Measurements from ENCODE around the gene TMF1. TPM values are rescaled to one million over a fixed set of nuclear protein-coding genes. Genes with fewer than 3 reads are reported as not detected.

Gene TMF1
- total and polyA plus RNA-seq, 2 of the 8 experiments (the other 6 are each of a cell fraction or from before 2014, with no cell fraction given): 1.4 to 18.3 TPM

DNA sequence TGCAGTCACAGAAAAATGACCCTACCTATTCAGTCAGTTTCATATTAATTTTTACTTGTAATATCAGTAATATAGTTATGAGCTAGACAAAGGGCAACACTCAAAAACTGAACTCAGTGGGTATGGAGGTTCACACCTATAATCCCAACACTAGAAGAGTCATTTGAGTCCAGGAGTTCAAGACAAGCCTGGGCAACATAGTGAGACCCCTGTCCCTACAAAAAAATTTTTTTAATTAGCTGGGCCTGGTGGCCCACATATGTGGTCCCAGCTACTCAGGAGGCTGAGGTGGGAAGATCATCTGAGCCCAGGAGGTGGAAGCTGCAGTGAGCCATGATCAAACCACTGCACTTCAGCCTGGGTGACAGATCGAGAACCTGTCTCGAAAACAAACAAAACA lies 3.1 kb downstream of the TMF1 start:
- no peaks in the 10 kb centered on the region for H3K27me3 ChIP-seq (replicated peaks in 1 of 4; ENCODE audit: control insufficient read depth in 3 of 4, extremely low read depth in 1 of 4, insufficient read depth in 3 of 4, low read length in 3 of 4)
- H3K56ac ChIP-seq (replicated peaks; ENCODE audit: insufficient read length, low read depth, low read length): no peak overlapping the region
- H2BK120ac ChIP-seq (replicated peaks; ENCODE audit: low read depth, low read length): no peak overlapping the region
- no peak overlapping the region for H3K27ac ChIP-seq (ENCODE audit: low read depth, low read length)
- H3K79me1 ChIP-seq (ENCODE audit: low read depth, low read length): no peaks in the 10 kb centered on the region
- TF ChIP-seq ASH2L (IDR thresholded peaks at IDR 0.05; ENCODE audit: low read length): no peak
- TF ChIP-seq TBP (IDR thresholded peaks at IDR 0.05; ENCODE audit: low read depth, low read length): no peak
- no peak overlapping the region for H2BK5ac ChIP-seq (ENCODE audit: low read depth, low read length)
- H3K79me2 ChIP-seq (ENCODE audit: control insufficient read depth in 1 of 2, insufficient read depth in 2 of 2, low read length in 2 of 2): peaks cover 0 to 22% of the 10 kb centered on the region in 2 experiments; a peak in 2 of 4 replicates
- no peak for FAIRE-seq
- no peak overlapping the region for H2BK12ac ChIP-seq (ENCODE audit: low read depth, low read length)
- no peak overlapping the region for H4K8ac ChIP-seq (ENCODE audit: extremely low read depth, insufficient read depth, low read length)
- WGBS, 2 experiments (ENCODE audit: extremely low coverage in 1 of 2, insufficient coverage in 1 of 2, insufficient read length in 1 of 2, insufficient replicate concordance in 2 of 2, low coverage in 1 of 2, low lambda C conversion rate in 2 of 2, missing lambda C conversion rate in 1 of 2): 83% methylated on average over 2 of the region's 2 CpGs; no CpG with 5 or more reads in 1 of the 2 experiments
- CTCF ChIA-PET (ENCODE audit: partially characterized antibody): no interaction called here
- H3K4me2 ChIP-seq (ENCODE audit: insufficient read depth in 1 of 2, low read depth in 2 of 2, low read length in 2 of 2): no peak overlapping the region
- H3K18ac ChIP-seq (ENCODE audit: extremely low read depth, low read length): no peak overlapping the region
- H3K14ac ChIP-seq (ENCODE audit: insufficient read length): no peak overlapping the region
- no peak overlapping the region for H4K91ac ChIP-seq (replicated peaks; ENCODE audit: insufficient read length, low read length)
- no peak overlapping the region for H3K23ac ChIP-seq (ENCODE audit: insufficient read length)
- no peak overlapping the region for H2BK15ac ChIP-seq (ENCODE audit: low read length)
- no peak overlapping the region for H3K4ac ChIP-seq (replicated peaks; ENCODE audit: insufficient read length, low read depth, low read length)
- no peak overlapping the region for H3K4me3 ChIP-seq (ENCODE audit: extremely low read depth in 1 of 4, insufficient read depth in 2 of 4, low read depth in 3 of 4, low read length in 4 of 4)
- H4K20me1 ChIP-seq (replicated peaks in 1 of 2; ENCODE audit: control insufficient read depth in 1 of 2, insufficient read depth in 2 of 2, low read length in 2 of 2): no peaks in the 10 kb centered on the region
- H3K9ac ChIP-seq (replicated peaks in 1 of 4; ENCODE audit: extremely low read depth in 1 of 4, low read depth in 3 of 4, low read length in 3 of 4): no peak overlapping the region
- H2AFZ ChIP-seq (ENCODE audit: low read length): no peak overlapping the region
- peaks cover 3 to 24% (median 7%) of the 10 kb centered on the region in 4 experiments; a peak in 6 of 8 replicates for H3K36me3 ChIP-seq (ENCODE audit: control insufficient read depth in 2 of 4, insufficient read depth in 4 of 4, low read length in 3 of 4)
- DNase-seq (ENCODE audit: low read depth in 1 of 2, low spot score in 2 of 2): no peak
- H3K23me2 ChIP-seq (ENCODE audit: low read depth, low read length): peaks cover 7% of the 10 kb centered on the region
- POLR2A ChIA-PET (ENCODE audit: partially characterized antibody): no interaction called here
- no peak overlapping the region for H2AK5ac ChIP-seq (ENCODE audit: low read depth, low read length)
- H3K4me1 ChIP-seq (replicated peaks in 1 of 4; ENCODE audit: control insufficient read depth in 3 of 4, insufficient read depth in 4 of 4, low read length in 3 of 4): peaks cover 0 to 4% (median 1%) of the 10 kb centered on the region in 4 experiments; a peak in 2 of 7 replicates
- no peaks in the 10 kb centered on the region for H3K9me3 ChIP-seq (ENCODE audit: insufficient read depth in 2 of 2, low read depth in 1 of 2, low read length in 1 of 2)
- H2BK20ac ChIP-seq (ENCODE audit: low read length): no peak overlapping the region
- no peak overlapping the region for H4K5ac ChIP-seq (ENCODE audit: insufficient read length, low read depth, low read length)

Measured in H1 (cell line).